Gastrocnemius medialis (tissue), 4 donors: ENCODE measurements around the gene PAX6. TPM values are rescaled to one million over a fixed set of nuclear protein-coding genes. Genes with fewer than 3 reads are reported as not detected.
A peak's percentile ranks its signal among the peaks of the same experiment; 100 is the strongest.

Source experiments
- ATAC-seq, 2 donors: fragments of 150-250 bp; one replicate each; pipeline ENCODE4 v1.9.1; 2016
- DNase-seq, 2 donors: peaks; one replicate each; pipeline ENCODE4 v3.0.0-alpha.2; 2019
- H3K27ac ChIP-seq, 4 donors: fragments of 200-600 bp; sonication (generic); 1 replicate in 1 of 4; 2 replicates in 3 of 4; pipeline ENCODE4 v1.5.1; 2016 to 2018; ENCODE audit warnings: mild to moderate bottlenecking in 2 of 4, moderate library complexity in 1 of 4
- H3K27me3 ChIP-seq, 3 donors: fragments of 200-600 bp; sonication (generic) in 2 of 3; 1 replicate in 1 of 3; 2 replicates in 2 of 3; pipeline versions ENCODE4 v1.5.1 to v1.6.0; 2016 to 2019; ENCODE audit warnings: mild to moderate bottlenecking in 1 of 3, moderate library complexity in 1 of 3
- H3K36me3 ChIP-seq, 2 donors: fragments of 200-600 bp; sonication (generic) in 1 of 2; one replicate each; pipeline ENCODE4 v1.5.1; 2017 to 2018
- H3K4me1 ChIP-seq, 2 donors: fragments of 200-600 bp; sonication (generic) in 1 of 2; one replicate each; pipeline ENCODE4 v1.5.1; 2016 to 2017; ENCODE audit warnings: mild to moderate bottlenecking in 2 of 2
- H3K4me3 ChIP-seq, 4 donors: fragments of 200-600 bp; sonication (generic) in 3 of 4; 1 replicate in 1 of 4; 2 replicates in 3 of 4; pipeline ENCODE4 v1.5.1; 2016 to 2019; ENCODE audit warnings: mild to moderate bottlenecking in 2 of 4
- H3K9me3 ChIP-seq, 3 donors: fragments of 200-600 bp; sonication (generic) in 2 of 3; 1 replicate in 1 of 3; 2 replicates in 2 of 3; pipeline ENCODE4 v1.5.1; 2016 to 2019
- POLR2A ChIP-seq, 2 donors: fragments of 450-650 bp; IDR thresholded peaks; one replicate each; pipeline ENCODE4 v1.6.1; 2017; ENCODE audit warnings: antibody characterized with exemption in 2 of 2, mild to moderate bottlenecking in 2 of 2, moderate library complexity in 2 of 2
- in situ Hi-C, 4 donors: fragments of 200-750 bp; cut with MboI; loops; one replicate each; pipeline versions ENCODE4 v1.15.0 to v1.8.0; 2017; ENCODE audit warnings: low sequenced_read_pairs in 4 of 4
- intact Hi-C: fragments of 100-400 bp; cut with DNase I; formaldehyde crosslinking; loops from one replicate; pipeline ENCODE4 v1.15.1; 2023; ENCODE audit warnings: low total_unique reads
- total RNA-seq, 4 donors: library from RNA; depleted of rRNA; stranded (reverse); fragments of >200 nt; gene quantifications; one replicate each; pipeline versions ENCODE4 v1.1.0 to v1.2.3, GENCODE V29; 2016
- TF ChIP-seq, protein P1 (sequence below), 5 experiments: fragments of 450-650 bp in 3 of 5; fragments of 200-600 bp in 2 of 5; sonication (generic) in 2 of 5; IDR thresholded peaks in 4 of 5; conservative IDR thresholded peaks in 1 of 5; 1 replicate in 4 of 5; 2 replicates in 1 of 5; pipeline ENCODE4 v1.5.1; 2016 to 2019; ENCODE audit warnings: antibody characterized with exemption in 5 of 5, mild to moderate bottlenecking in 3 of 5, moderate library complexity in 3 of 5

The PAX6 gene
- total RNA-seq, 4 donors from 2014 or later, result not detected

DNA sequence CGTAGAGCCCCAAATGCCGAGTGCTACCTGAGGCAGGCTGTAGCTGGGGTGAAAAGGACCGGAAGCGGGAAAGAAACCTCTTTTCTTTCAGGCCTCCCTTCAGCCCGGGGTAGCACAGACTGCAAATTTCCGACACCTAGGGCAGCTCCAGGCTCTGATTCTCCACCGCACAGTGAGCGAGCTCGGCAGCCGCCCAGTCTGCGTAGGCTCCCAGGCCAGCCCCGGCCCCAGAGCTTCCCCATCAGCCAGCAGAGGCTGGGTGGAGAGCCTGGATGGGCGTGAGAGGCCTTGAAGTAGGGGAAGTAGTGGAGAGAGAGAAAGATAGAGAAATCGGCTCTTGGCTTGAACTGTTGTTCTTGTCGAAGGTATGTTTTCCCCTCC lies 9.3 kb upstream of the PAX6 start:
- H3K36me3 ChIP-seq, result no peaks in the 10 kb centered on the region
- DNase-seq (no peak), ATAC-seq (no peak)
- H3K4me3 ChIP-seq, result no peak overlapping the region
- intact Hi-C loops (no loop called here), in situ Hi-C loops (no loop called here)
- no peak overlapping the region for H3K27ac ChIP-seq
- peaks cover 99 to 100% (median 100%) of the 10 kb centered on the region in 3 donors for H3K27me3 ChIP-seq
- no peaks in the 10 kb centered on the region for H3K9me3 ChIP-seq
- no peak for TF ChIP-seq POLR2A (IDR thresholded peaks at IDR 0.05)
- TF ChIP-seq, protein P1, sequence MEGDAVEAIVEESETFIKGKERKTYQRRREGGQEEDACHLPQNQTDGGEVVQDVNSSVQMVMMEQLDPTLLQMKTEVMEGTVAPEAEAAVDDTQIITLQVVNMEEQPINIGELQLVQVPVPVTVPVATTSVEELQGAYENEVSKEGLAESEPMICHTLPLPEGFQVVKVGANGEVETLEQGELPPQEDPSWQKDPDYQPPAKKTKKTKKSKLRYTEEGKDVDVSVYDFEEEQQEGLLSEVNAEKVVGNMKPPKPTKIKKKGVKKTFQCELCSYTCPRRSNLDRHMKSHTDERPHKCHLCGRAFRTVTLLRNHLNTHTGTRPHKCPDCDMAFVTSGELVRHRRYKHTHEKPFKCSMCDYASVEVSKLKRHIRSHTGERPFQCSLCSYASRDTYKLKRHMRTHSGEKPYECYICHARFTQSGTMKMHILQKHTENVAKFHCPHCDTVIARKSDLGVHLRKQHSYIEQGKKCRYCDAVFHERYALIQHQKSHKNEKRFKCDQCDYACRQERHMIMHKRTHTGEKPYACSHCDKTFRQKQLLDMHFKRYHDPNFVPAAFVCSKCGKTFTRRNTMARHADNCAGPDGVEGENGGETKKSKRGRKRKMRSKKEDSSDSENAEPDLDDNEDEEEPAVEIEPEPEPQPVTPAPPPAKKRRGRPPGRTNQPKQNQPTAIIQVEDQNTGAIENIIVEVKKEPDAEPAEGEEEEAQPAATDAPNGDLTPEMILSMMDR (IDR thresholded peaks at IDR 0.05 in 4 of 5, conservative IDR thresholded peaks at IDR 0.05 in 1 of 5), result no peak
- peaks cover 26 to 29% of the 10 kb centered on the region in 2 donors for H3K4me1 ChIP-seq

DNA sequence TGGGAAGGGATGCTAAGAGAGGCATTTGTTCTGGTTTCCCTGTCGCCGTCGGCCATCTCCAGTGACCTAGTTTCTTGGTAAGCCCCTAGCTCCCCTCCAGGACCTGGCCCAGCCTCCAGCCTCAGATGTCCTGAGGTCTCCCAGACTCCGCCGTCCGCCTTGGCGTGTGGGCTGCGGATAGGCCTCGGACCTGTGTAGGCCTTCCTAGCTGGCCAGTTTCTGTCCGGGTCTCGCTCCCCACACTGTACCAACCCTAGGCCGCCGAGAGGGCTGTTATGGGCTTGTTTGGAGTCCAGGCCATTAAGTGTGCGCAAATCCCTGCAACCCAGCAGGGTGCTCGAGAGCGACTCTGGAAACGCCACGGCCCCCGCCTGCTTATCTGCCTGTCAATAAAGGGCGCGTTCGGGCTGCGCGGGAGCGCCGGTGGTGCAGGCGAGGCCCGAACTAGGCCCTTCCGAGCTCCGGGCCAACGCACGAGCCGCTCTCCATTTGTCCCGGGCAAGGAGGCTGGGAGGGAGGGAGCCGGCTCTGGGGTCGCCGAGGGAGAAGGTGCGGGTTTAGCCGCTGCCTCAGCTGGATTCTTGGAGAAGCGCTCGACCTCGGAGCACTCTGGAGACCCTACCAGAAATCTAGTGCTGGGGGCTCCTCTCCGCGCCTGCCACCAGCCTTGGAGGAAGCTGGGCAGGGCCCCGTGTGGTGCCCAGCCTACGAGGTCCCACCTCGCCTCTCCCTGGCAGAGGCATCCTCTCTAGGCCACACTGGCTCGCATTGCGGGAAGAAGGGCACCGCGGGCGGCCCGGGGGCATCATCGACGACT lies 8.7 kb upstream of the PAX6 start:
- H3K27ac ChIP-seq, result no peak overlapping the region
- H3K27me3 ChIP-seq, result peaks cover 99 to 100% (median 100%) of the 10 kb centered on the region in 3 donors
- ATAC-seq (no peak), DNase-seq (no peak)
- intact Hi-C loops, result no loop called here
- no peak overlapping the region for H3K4me3 ChIP-seq
- in situ Hi-C loops, result no loop called here
- TF ChIP-seq POLR2A (IDR thresholded peaks at IDR 0.05), result no peak
- TF ChIP-seq, protein P1 (IDR thresholded peaks at IDR 0.05 in 4 of 5, conservative IDR thresholded peaks at IDR 0.05 in 1 of 5), result no peak
- peaks cover 26 to 35% of the 10 kb centered on the region in 2 donors for H3K4me1 ChIP-seq
- H3K36me3 ChIP-seq, result no peaks in the 10 kb centered on the region
- no peaks in the 10 kb centered on the region for H3K9me3 ChIP-seq

DNA sequence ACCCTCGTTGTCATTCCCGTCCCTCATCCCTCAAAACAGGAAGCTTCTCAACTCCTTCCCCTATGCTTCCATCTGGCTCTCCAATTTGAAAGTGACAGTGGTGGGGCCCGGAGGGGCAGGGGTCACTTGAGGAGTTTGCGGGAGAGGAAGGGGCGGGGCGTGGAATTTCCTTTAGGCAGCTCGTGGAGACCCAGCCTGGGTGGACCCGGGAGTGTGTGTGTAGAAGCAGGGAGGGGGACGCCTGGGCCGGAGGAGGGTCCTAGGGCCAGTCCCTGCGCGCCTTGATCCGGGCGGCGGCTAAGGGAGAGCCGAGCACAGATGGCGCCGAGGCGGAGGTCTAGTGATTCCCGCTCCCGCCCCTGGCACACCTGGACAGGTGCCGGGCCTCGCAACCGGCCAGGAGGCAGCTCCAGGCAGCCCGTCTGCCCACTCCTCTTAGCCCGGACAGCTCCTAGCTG lies 7.8 kb upstream of the PAX6 start:
- no peaks in the 10 kb centered on the region for H3K36me3 ChIP-seq
- H3K4me3 ChIP-seq, result no peak overlapping the region
- DNase-seq (no peak), ATAC-seq (no peak)
- H3K27ac ChIP-seq, result no peak overlapping the region
- TF ChIP-seq, protein P1 (IDR thresholded peaks at IDR 0.05 in 4 of 5, conservative IDR thresholded peaks at IDR 0.05 in 1 of 5), result no peak
- no peak for TF ChIP-seq POLR2A (IDR thresholded peaks at IDR 0.05)
- peaks cover 100% of the 10 kb centered on the region in 3 donors for H3K27me3 ChIP-seq
- intact Hi-C loops (no loop called here), in situ Hi-C loops (no loop called here)
- peaks cover 34 to 44% of the 10 kb centered on the region in 2 donors for H3K4me1 ChIP-seq
- H3K9me3 ChIP-seq, result no peaks in the 10 kb centered on the region

DNA sequence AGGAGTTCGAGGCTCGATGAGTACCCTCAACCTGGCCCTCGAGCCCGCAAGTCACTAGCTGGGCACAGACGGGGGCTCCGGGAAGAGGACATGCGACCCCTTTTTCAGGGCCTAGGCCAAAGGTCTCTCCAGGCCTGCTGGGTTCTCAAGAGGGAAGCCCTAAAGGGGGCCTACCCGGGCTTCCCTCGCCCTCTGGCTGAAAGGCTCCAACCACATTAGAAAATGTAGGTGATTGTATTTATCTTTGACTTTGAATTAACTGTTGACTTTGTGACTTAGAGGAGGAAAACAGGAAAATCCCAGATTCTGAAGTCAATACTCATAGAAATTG lies 7.3 kb upstream of the PAX6 start:
- Histone ChIP-seq H3K4me3 (peak overlapping the region in 2 of 4 donors; percentile 46 to 68), H3K36me3 (no peaks in the 10 kb centered on the region), H3K27me3 (peaks cover 100% of the 10 kb centered on the region in 3 donors), H3K27ac (no peak overlapping the region), H3K9me3 (no peaks in the 10 kb centered on the region), H3K4me1 (peaks cover 39 to 50% of the 10 kb centered on the region in 2 donors)
- DNase-seq (no peak), ATAC-seq (no peak)
- intact Hi-C loops (no loop called here), in situ Hi-C loops (no loop called here)
- TF ChIP-seq, protein P1 (IDR thresholded peaks at IDR 0.05 in 4 of 5, conservative IDR thresholded peaks at IDR 0.05 in 1 of 5), result no peak
- TF ChIP-seq POLR2A (IDR thresholded peaks at IDR 0.05), result no peak
